GM12891 (cell line): ENCODE measurements around the gene DHDH.

Experiments
- DNase-seq: peaks from one replicate; pipeline ENCODE4 v3.0.0; 2011; ENCODE audit warnings: low spot score; ENCODE audit not compliant: insufficient read length
- FAIRE-seq: peaks from 2 replicates; lab custom pipeline; 2011; peaks lifted over from hg19 to GRCh38; lab: Jason Lieb, UNC
- PAX5 ChIP-seq: IDR thresholded peaks from 2 replicates; pipeline ENCODE4 v1.6.1; 2011; ENCODE audit warnings: low read length, moderate library complexity, mild to moderate bottlenecking; ENCODE audit not compliant: insufficient read depth, severe bottlenecking
- POLR2A ChIP-seq: IDR thresholded peaks from 2 replicates; pipeline ENCODE4 v1.6.1; 2011; ENCODE audit warnings: low read depth, low read length, control low read depth
- POLR2AphosphoS5 ChIP-seq: IDR thresholded peaks from 2 replicates; pipeline ENCODE4 v1.6.1; 2011; ENCODE audit warnings: low read depth, low read length, control low read depth
- POU2F2 ChIP-seq: IDR thresholded peaks from 2 replicates; pipeline ENCODE4 v1.6.1; 2011; ENCODE audit warnings: low read depth, mild to moderate bottlenecking, control low read depth, low read length, moderate library complexity
- SPI1 ChIP-seq: IDR thresholded peaks from 2 replicates; pipeline ENCODE4 v1.6.1; 2011; ENCODE audit warnings: low read depth, low read length, control low read depth
- TAF1 ChIP-seq: IDR thresholded peaks from 2 replicates; pipeline ENCODE4 v1.6.1; 2011; ENCODE audit warnings: low read depth, low read length, control low read depth

The DHDH gene

GRCh38 chr19:48990400-48990799, 56.9 kb downstream of the DHDH start:
- TF ChIP-seq POLR2A: no peak
- TF ChIP-seq TAF1: no peak
- no peak for TF ChIP-seq SPI1
- TF ChIP-seq POU2F2: no peak
- no peak for TF ChIP-seq PAX5
- TF ChIP-seq POLR2AphosphoS5: no peak
- no peak for FAIRE-seq
- no peak for DNase-seq

GRCh38 chr19:48991011-48991609, 57.6 kb downstream of the DHDH start:
- no peak for DNase-seq
- no peak for TF ChIP-seq SPI1
- no peak for TF ChIP-seq POLR2AphosphoS5
- TF ChIP-seq TAF1: no peak
- TF ChIP-seq PAX5: no peak
- TF ChIP-seq POU2F2: no peak
- TF ChIP-seq POLR2A: no peak

GRCh38 chr19:48991873-48992580, 58.5 kb downstream of the DHDH start:
- FAIRE-seq (no peak), DNase-seq (peak; percentile 47)
- TF ChIP-seq POLR2AphosphoS5: no peak
- 0 out of 2 replicates have a peak, but pooled peaks have one; percentile 2 for TF ChIP-seq SPI1
- TF ChIP-seq TAF1: no peak

More at GRCh38 chr19:48991011-48991609, 57.6 kb downstream of the DHDH start:
- FAIRE-seq: no peak

GRCh38 chr19:48992581-48993174, 59.2 kb downstream of the DHDH start:
- TF ChIP-seq POLR2A: no peak
- DNase-seq: no peak
- FAIRE-seq: no peak

GRCh38 chr19:48993175-48994034, 59.9 kb downstream of the DHDH start, which contains the start of the genes GYS1 and RUVBL2:
GYS1 (minus strand) TSS chr19:48993309; CDS start chr19:48993112, 197 bp downstream.
RUVBL2 (plus strand) TSS chr19:48993887; CDS start chr19:48993912, 25 bp downstream.
- peak; percentile 98 for DNase-seq
- FAIRE-seq: peak; percentile 99
- peak; percentile 94 for TF ChIP-seq POLR2A
- peak; percentile 97 for TF ChIP-seq POU2F2
- TF ChIP-seq TAF1: peak; percentile 93
- no peak; the same call in 1 of the 2 replicates for TF ChIP-seq SPI1
- peak; percentile 95 for TF ChIP-seq POLR2AphosphoS5

DNA sequence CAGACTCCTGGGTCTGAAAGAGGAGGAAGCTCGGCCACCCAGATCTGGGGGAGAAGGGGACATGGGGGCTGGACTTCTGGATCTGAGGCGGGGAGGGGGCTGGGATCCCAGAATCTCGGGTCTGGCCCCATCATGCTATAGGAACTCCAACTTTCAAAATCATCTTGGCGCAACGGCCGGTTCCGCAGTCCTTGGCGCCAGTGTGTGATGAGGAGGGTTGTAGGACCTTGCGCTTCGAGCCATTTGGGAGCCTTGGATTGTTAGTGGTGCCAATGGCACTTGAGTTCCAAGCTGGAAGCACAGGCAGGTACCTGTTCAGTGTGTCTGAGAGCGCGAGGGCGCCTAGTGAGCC, 60.5 kb downstream of the DHDH start:
- FAIRE-seq: no peak
- TF ChIP-seq POLR2A (no peak), POLR2AphosphoS5 (no peak), TAF1 (no peak), SPI1 (no peak), PAX5 (no peak), POU2F2 (no peak)
- DNase-seq: no peak
